NCI-H226 (cell line): ENCODE measurements around the gene SURF2.
"Not testable (repeated sequence)": the region's sequence is repeated elsewhere in the genome, so short reads cannot be mapped to it uniquely, and the experiment has no call there.

ENCODE experiments used
- DNase-seq: peaks from one replicate; pipeline ENCODE4 v3.0.0-alpha.2; 2015

The SURF2 gene

GRCh38 chr9:133357656-133358055, 1.3 kb downstream of the SURF2 start:
- DNase-seq: no peak

- DNase-seq: no peak
Observed at GRCh38 chr9:133359399-133360175, 3.2 kb downstream of the SURF2 start.

- no peak for DNase-seq
Observed at GRCh38 chr9:133360400-133361393, 4.3 kb downstream of the SURF2 start.

GRCh38 chr9:133361507-133362092, 5.2 kb downstream of the SURF2 start:
- no peak for DNase-seq

GRCh38 chr9:133362359-133363044, 6.2 kb downstream of the SURF2 start:
- DNase-seq: no peak

- no peak for DNase-seq
Observed at GRCh38 chr9:133366435-133366834, 10.1 kb downstream of the SURF2 start.

GRCh38 chr9:133367221-133367620, 10.9 kb downstream of the SURF2 start:
- no peak for DNase-seq

- DNase-seq: no peak
Observed at GRCh38 chr9:133367778-133368177, 11.4 kb downstream of the SURF2 start.

GRCh38 chr9:133368249-133368881, 12.0 kb downstream of the SURF2 start:
- no peak for DNase-seq

GRCh38 chr9:133369422-133369821, 13.1 kb downstream of the SURF2 start:
- no peak for DNase-seq

- DNase-seq: no peak
Observed at GRCh38 chr9:133369933-133370332, 13.6 kb downstream of the SURF2 start.

- DNase-seq: no peak
Observed at GRCh38 chr9:133370685-133371084, 14.3 kb downstream of the SURF2 start.

GRCh38 chr9:133371261-133371711, 14.9 kb downstream of the SURF2 start:
- no peak for DNase-seq

- no peak for DNase-seq
Observed at GRCh38 chr9:133372144-133372543, 15.8 kb downstream of the SURF2 start.

GRCh38 chr9:133374612-133375115, 18.3 kb downstream of the SURF2 start:
- DNase-seq: no peak

GRCh38 chr9:133375116-133375723, 18.9 kb downstream of the SURF2 start:
- DNase-seq: no peak

- DNase-seq: peak; percentile 91
Observed at GRCh38 chr9:133375724-133376654, 19.6 kb downstream of the SURF2 start, which contains the start of the genes STKLD1 and SURF4. TSS of gene STKLD1 (plus strand) at chr9:133376366. CDS start at chr9:133376474, 108 bp downstream. TSS of gene SURF4 (minus strand) at chr9:133376060. CDS start at chr9:133375969, 91 bp downstream.

GRCh38 chr9:133377280-133377679, 20.9 kb downstream of the SURF2 start:
- not testable (repeated sequence) for DNase-seq

GRCh38 chr9:133377721-133378216, 21.4 kb downstream of the SURF2 start:
- DNase-seq: no peak
